Sciatic nerve (tissue), 2 donors: ENCODE results near the gene MALRD1. TPM values are rescaled to one million over a fixed set of nuclear protein-coding genes. Genes with fewer than 3 reads are reported as not detected.
A peak's percentile ranks its signal among the peaks of the same experiment; 100 is the strongest.
"Not testable (repeated sequence)": the region's sequence is repeated elsewhere in the genome, so short reads cannot be mapped to it uniquely, and the experiment has no call there.

Experiments
- ATAC-seq: fragments of 200-7000 bp; cut with Tn5 transposase; one replicate; pipeline ENCODE4 v1.9.1; 2020; ENCODE audit warnings: mild to moderate bottlenecking, moderate library complexity
- DNase-seq: peaks from one replicate; pipeline ENCODE4 v3.0.0-alpha.2; 2020; ENCODE audit warnings: low spot score
- intact Hi-C: fragments of 100-400 bp; cut with DNase I; formaldehyde crosslinking; loops from one replicate; pipeline ENCODE4 v1.14.2; 2022
- total RNA-seq: library from RNA; stranded (reverse); fragmentation: NEBNext Ultra II Directional; extraction: Animal tissue kit (Norgen Biotek cat#: 25700); gene quantifications from one replicate; pipeline ENCODE4 v1.2.1, GENCODE V29; 2021
- donor health status: DM: no; HTN: no; CAD: no.
- donor health status: DM: no; HTN: no; CAD: no.

Gene MALRD1
- total RNA-seq, 1 donor from 2014 or later = 4.5 TPM

GRCh38 chr10:19713159-19713558 is 664.6 kb downstream of the MALRD1 start:
- DNase-seq (no peak), ATAC-seq (no peak)
- intact Hi-C loops = no loop called here

GRCh38 chr10:19713800-19714525 is 665.4 kb downstream of the MALRD1 start:
- DNase-seq (peak; percentile 66), ATAC-seq (peak; percentile 83)
- intact Hi-C loops = no loop called here

- intact Hi-C loops = no loop called here
- peak; percentile 77 for ATAC-seq
Observed at GRCh38 chr10:19719284-19719683, 670.7 kb downstream of the MALRD1 start.

GRCh38 chr10:19724287-19724686 is 675.7 kb downstream of the MALRD1 start:
- no peak for ATAC-seq
- DNase-seq = no peak
- intact Hi-C loops = no loop called here

More at GRCh38 chr10:19719284-19719683, 670.7 kb downstream of the MALRD1 start:
- DNase-seq = no peak

- intact Hi-C loops = no loop called here
- no peak for DNase-seq
- ATAC-seq = no peak
Observed at GRCh38 chr10:19728376-19728775, 679.8 kb downstream of the MALRD1 start.

GRCh38 chr10:19728964-19729363 is 680.4 kb downstream of the MALRD1 start:
- ATAC-seq = no peak
- intact Hi-C loops = no loop called here
- DNase-seq = no peak

GRCh38 chr10:19730167-19730906 is 681.7 kb downstream of the MALRD1 start:
- ATAC-seq = peak; percentile 63
- intact Hi-C loops = no loop called here
- no peak for DNase-seq

GRCh38 chr10:19730907-19731217 is 682.3 kb downstream of the MALRD1 start:
- ATAC-seq = no peak
- intact Hi-C loops = no loop called here
- no peak for DNase-seq

- ATAC-seq (no peak), DNase-seq (no peak)
- intact Hi-C loops = no loop called here
Observed at GRCh38 chr10:19731560-19731959, 683.0 kb downstream of the MALRD1 start.

GRCh38 chr10:19738440-19738839 is 689.8 kb downstream of the MALRD1 start:
- no peak for DNase-seq
- no peak for ATAC-seq
- intact Hi-C loops = no loop called here

GRCh38 chr10:19739232-19739631 is 690.6 kb downstream of the MALRD1 start:
- DNase-seq, ATAC-seq, intact Hi-C loops: not testable (repeated sequence)

- DNase-seq, ATAC-seq, intact Hi-C loops: not testable (repeated sequence)
Observed at GRCh38 chr10:19742144-19742543, 693.5 kb downstream of the MALRD1 start.

GRCh38 chr10:19745672-19746071 is 697.1 kb downstream of the MALRD1 start:
- intact Hi-C loops = no loop called here
- ATAC-seq (no peak), DNase-seq (no peak)

GRCh38 chr10:19749185-19749729 is 700.7 kb downstream of the MALRD1 start:
- DNase-seq = no peak
- no peak for ATAC-seq
- intact Hi-C loops = no loop called here

- intact Hi-C loops = no loop called here
- no peak for DNase-seq
- no peak for ATAC-seq
Observed at GRCh38 chr10:19750972-19751371, 702.4 kb downstream of the MALRD1 start.

- intact Hi-C loops = no loop called here
- no peak for ATAC-seq
- DNase-seq = no peak
Observed at GRCh38 chr10:19756919-19757318, 708.3 kb downstream of the MALRD1 start.

- ATAC-seq (no peak), DNase-seq (no peak)
- intact Hi-C loops = no loop called here
Observed at GRCh38 chr10:19762026-19762425, 713.4 kb downstream of the MALRD1 start.

- intact Hi-C loops = no loop called here
- no peak for ATAC-seq
- DNase-seq = no peak
Observed at GRCh38 chr10:19764111-19764510, 715.5 kb downstream of the MALRD1 start.

- DNase-seq (no peak), ATAC-seq (no peak)
- intact Hi-C loops = no loop called here
Observed at GRCh38 chr10:19767876-19768275, 719.3 kb downstream of the MALRD1 start.

GRCh38 chr10:19769826-19770225 is 721.2 kb downstream of the MALRD1 start:
- intact Hi-C loops, ATAC-seq, DNase-seq: not testable (repeated sequence)
